Astrocyte of the spinal cord (primary cell): ENCODE data around the gene UTY.

Experiments
- DNase-seq: peaks from one replicate; pipeline ENCODE4 v3.0.0; 2011; ENCODE audit warnings: low read depth, low spot score
- H3K4me3 ChIP-seq: 2 replicates; pipeline ENCODE4 v1.5.1; 2011; ENCODE audit warnings: low read depth, mild to moderate bottlenecking, low read length, moderate library complexity
- CTCF ChIP-seq: IDR thresholded peaks from 2 replicates; pipeline ENCODE4 v1.5.1; 2012; ENCODE audit warnings: low read depth, mild to moderate bottlenecking, low read length, inconsistent platforms
- in situ Hi-C: cut with HindIII; loops from 2 replicates; pipeline ENCODE4 v1.10.0; 2017; ENCODE audit warnings: low sequenced_read_pairs

The UTY gene

DNA sequence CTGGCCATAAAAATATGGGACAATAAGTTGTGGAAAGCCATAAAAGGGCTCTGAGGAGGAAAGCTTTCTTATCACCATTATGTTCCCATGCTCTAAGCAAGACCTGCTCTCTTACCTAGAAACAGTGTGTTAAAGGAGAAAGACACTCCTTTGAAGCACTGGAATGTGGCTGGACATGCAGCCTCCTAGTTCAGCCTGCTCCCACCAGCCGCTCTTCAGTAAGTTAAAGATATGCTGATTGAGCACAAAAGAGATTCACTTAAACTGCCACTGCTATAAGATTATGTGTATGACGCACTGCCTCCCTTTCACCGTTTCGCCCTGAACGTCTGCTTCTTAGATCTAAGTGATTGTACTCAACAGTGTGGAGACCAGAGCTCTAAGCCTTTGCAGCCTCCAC, 146.0 kb downstream of the UTY start:
- no peak for DNase-seq
- in situ Hi-C loops = no loop called here
- TF ChIP-seq CTCF = no peak
- H3K4me3 ChIP-seq = no peak overlapping the region

- H3K4me3 ChIP-seq = no peak overlapping the region
- no peak for DNase-seq
- TF ChIP-seq CTCF = no peak
- in situ Hi-C loops = no loop called here
These were observed 149.2 kb downstream of the UTY start for GRCh38 chrY:13330651-13331050.

DNA sequence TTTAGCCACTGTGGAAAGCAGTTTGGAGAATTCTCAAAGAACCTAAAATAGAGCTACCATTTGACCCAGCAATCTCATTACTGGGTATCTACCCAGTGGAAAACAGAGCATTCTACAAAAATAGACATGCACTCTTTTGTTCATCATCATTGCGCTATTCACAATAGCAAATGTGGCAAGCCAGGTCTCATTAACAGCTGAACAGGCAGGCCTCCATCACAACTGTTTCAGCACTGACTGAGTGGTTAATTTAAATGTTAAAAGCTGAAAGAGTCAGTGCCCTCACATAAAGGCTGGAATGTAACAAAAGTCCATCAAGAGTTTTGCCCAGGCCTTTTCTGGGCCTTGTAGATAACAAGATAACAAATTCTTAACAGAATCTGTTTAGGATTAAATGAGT, 166.9 kb downstream of the UTY start:
- no peak for DNase-seq

DNA sequence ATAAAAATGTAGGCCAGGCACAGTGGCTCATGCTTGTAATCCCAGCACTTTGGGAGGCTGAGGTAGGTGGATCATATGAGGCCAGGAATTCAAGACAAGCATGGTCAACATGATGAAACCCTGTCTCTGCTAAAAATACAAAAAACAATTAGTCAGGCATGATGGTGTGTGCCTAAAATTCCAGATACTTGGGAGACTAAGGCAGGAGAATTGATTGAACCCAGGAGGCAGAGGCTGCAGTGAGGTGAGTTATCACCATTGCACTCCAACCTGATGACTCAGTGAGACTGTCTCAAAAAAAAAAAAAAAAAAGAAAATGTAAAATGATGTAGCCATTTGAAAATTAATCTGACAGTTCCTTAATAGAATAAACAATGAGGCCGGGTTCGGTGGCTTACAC, 171.9 kb downstream of the UTY start:
- DNase-seq = no peak
- TF ChIP-seq CTCF = no peak
- no peak overlapping the region for H3K4me3 ChIP-seq
- in situ Hi-C loops = no loop called here

More for the DNA sequence above, 166.9 kb downstream of the UTY start:
- in situ Hi-C loops = no loop called here
- no peak for TF ChIP-seq CTCF
- H3K4me3 ChIP-seq = no peak overlapping the region

GRCh38 chrY:13300795-13301194, 179.0 kb downstream of the UTY start:
- in situ Hi-C loops = no loop called here
- DNase-seq = no peak
- no peak for TF ChIP-seq CTCF
- H3K4me3 ChIP-seq = no peak overlapping the region

DNA sequence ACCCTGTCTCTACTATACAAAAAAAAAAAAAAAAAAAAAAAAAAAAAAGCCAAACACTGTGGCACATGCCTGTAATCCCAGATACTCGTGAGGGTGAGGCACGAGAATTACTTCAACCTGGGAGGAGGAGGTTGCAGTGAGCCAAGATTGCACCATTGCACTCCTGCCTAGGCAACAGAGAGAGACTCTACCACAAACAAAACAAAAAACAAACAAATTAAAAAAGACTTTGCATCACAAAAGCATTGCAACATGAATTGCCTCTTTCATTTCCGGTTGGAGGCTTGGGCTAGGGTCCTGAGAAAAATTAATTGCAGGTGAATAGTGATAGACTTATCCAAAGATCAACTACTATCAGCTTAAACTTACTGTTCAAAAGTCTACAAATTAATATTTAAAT, 180.4 kb downstream of the UTY start:
- no peak overlapping the region for H3K4me3 ChIP-seq
- TF ChIP-seq CTCF = no peak
- DNase-seq = no peak
- in situ Hi-C loops = no loop called here

GRCh38 chrY:13296176-13296890, 183.5 kb downstream of the UTY start:
- TF ChIP-seq CTCF = no peak
- DNase-seq = no peak
- no peak overlapping the region for H3K4me3 ChIP-seq
- in situ Hi-C loops = no loop called here
